ENCODE results near the gene EEIG1.

EEIG1 gene

DNA sequence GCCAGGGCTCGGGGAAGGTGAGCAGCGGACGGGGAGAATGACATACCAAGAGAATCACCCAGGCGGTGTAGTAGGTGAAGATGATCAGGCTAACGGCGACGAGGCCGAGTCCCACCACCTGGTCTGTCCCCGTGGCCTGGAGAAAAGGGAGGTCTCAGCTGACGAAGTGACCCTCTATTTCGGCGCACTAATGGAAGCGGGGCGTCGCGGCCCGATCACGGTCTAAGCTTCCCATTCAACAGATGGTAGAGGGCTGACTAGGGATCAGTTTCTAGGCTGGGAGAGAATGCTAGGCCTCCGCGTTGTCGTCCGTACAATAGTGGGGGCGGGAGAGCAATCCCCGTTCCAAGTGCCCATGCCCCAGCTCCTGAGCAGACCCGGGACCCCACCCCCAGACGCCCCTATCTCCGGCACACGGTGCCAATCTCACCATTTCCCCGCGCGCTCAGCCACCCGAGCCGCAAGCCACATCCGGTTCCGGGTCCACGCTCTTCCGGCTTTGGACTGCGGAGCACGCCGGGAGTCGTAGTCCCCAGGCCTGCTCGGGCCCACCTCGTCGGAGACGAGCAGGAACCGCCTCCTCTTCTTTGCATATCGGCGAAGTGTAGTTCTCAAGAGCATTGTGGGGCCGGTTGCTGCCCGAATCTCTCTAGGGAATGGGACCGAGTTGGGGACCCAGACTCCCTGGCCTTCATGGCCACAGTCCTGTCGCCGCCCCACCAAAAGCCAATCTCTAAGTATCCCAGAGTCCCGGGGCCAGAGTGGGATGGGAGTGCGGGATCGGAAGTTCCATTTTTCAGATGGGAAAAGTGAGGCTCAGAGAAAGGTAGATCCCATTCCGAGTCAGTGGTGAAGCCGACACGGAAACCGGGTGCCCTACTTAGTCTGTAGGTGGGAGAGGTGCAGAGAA lies 43.1 kb downstream of the EEIG1 start, which contains the start of gene DPM2:
Gene DPM2 (minus strand): TSS at position 467 of the 910 bp plus-strand sequence. CDS start 34 bp downstream, at position 433.
- peak; percentile 66 for DNase-seq

DNA sequence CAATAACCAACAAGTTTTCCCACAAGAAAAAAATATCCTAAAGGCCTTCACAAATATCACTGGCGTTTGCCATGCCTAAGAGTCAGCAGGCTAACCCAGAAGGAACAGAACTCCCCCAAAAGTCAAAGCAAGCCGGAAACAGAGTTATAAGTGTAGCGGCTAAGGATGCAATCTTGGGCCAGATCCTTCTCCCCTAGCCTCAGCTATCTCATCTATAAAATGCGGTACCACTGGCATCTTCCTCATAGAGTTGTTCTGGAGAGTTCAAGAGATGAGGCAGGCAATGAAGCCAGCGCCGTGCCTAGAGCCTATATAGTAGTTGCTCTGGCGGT lies 43.8 kb downstream of the EEIG1 start:
- no peak for DNase-seq

DNA sequence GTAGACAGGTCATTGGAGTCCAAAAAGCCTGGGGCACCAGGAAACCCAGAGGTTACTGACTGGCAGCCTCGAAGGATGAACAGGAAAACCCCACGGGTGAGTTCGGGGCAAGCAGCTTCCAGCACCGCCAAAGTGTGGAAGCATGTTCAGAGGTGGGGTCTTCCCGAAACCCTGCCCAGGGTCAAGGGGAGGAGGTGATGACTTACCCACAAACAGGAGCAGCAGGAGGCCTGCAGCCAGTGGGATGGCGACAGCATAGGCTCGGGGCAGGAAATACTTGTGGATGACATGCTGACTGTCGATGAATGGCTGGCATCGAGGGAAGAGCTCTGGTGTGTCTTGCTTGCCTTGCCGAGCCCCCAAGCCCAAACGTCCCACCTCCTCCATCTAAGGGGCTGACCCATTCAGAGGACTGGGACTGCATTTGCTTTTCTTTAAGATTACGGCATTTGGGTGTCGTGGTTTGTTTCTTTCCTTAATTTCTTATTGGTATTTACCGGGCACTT lies 44.4 kb downstream of the EEIG1 start:
- no peak for DNase-seq

DNA sequence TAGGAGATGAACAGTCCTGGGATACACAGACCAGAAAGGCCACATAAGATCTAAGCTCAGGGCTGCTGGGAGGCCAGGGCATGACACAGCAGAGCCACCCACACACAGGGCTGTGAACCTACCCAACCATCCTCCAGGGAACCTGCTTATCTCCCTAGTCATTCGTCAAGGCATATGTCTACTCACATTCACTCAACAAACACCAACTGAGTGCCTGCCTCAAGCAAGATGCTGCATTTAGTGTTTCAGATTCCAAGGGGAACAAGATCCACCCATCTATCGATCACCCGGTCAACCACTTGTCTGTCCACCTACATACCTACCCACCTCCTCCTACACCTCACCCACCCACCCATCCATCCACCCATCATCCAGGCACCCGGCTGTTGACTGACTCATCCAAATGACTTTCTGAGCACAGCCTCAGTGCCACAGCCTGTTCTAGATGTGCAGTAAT lies 45.0 kb downstream of the EEIG1 start:
- DNase-seq = no peak

DNA sequence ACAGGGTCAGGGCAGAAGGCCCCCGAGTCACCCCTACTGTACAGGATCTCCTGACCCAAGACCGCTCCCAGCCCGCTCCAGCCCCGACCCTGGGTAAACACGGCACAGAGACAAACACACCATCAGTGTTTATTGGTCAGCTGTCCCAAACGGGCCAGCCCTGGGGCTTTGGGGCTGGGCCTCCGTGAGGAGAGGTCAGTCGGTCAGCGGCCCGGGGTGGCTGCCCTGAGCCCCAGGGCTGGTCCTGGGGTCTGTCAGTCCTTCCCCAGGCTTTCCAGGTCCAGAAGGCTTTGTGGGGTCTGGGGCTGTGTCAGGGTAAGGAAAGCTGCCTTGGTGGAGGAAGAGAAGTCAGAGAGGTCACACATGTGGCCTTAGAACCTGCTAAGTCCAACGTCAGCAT lies 45.8 kb downstream of the EEIG1 start:
- DNase-seq = no peak

DNA sequence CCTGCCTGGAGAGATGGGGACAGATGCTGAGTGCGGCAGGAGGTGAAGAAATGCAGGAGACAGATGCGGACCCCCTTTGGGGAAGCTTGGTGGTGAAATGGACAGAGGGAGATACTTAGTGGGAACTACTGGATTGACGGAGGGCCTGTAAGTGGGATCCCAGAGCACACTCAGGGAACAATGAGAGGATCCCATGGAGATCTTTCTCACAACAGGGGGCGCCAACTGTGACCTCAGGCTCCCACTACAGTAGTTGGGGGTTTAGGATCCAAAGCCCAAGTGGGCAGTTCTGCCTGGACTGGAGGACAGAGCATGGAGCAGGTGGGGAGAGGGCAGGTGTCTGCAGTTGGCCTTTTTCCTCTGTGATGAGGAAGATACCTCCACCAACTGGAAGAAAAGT lies 46.5 kb downstream of the EEIG1 start:
- DNase-seq = no peak

DNA sequence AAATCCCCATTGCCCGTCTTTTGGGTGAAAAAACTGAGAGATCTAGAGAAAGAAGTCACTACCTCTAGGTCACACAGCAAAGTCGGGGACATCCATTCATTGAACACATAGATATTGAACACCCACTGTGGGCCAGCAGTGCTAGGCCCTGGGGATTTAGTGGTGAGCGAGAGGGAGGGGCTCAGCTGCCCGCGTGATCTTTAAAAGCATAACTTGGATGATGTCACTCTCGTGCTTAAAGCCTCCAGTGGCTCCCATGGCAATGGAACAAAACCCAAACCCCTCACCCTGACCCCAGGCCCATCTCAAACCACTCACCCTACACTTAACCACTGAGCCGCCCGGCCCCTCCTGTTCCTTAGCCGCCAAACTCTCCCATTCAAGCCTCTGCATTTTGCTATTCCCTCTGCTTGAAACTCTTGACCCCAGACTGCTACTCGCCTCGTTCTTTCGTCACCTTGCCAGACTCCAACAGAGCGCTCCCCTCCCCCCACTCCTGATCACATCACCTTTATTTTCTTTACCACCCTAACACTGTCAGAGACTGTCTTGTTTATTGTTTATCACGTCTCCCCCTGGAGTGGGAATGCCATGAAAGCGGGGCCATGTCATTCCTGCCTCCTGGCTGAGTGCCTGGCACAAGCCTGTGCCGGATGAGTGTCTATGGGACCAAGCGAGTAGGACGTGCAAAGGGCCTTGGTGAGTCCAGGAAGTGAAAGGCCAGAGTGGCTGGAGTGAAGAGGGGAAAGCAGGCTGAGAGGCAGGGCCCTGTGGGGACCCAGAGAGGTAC lies 49.5 kb downstream of the EEIG1 start:
- peak; percentile 40 for DNase-seq

All from NCI-H1436 (cell line).